ENCODE measurements around the gene MAP3K4. TPM values are rescaled to one million over a fixed set of nuclear protein-coding genes. Genes with fewer than 3 reads are reported as not detected.

The MAP3K4 gene
- total RNA-seq, 1 experiment from 2014 or later: 69.8 TPM

DNA sequence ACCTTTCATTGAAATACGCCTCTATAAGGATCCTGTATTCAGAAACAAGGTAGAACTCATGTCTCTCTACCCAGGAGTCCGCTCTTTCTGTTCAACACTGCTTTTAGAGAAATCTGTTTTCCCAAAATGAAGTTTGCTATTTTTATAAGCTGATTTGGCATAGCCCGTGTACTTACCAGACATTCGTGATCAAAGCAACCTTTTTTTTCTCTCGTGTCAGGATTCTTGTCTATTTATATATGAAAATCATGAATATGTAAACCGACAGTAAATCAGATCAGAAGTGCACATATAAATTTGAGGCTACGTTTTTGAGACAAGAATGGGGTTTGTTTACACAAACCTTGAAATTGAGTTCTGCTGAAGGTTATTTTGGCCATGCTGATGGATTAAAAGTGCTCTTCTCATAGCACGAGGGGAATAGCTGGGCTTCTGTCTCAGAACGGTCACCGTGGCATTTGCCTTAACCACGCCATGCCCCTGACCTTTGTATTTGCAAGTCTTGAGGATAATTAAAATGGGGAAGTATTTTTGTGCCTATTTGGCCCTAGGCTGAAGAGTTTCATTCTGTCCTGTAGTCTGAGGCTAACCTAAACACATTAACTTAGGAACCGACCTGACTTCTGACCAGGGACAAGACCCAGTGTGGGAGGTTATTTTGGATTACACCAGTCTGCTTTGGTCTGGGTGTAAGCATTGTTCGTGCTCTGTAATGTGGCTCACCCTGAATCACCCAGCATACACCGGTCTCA, 118.6 kb downstream of the MAP3K4 start (continued):
- TF ChIP-seq, protein P1, sequence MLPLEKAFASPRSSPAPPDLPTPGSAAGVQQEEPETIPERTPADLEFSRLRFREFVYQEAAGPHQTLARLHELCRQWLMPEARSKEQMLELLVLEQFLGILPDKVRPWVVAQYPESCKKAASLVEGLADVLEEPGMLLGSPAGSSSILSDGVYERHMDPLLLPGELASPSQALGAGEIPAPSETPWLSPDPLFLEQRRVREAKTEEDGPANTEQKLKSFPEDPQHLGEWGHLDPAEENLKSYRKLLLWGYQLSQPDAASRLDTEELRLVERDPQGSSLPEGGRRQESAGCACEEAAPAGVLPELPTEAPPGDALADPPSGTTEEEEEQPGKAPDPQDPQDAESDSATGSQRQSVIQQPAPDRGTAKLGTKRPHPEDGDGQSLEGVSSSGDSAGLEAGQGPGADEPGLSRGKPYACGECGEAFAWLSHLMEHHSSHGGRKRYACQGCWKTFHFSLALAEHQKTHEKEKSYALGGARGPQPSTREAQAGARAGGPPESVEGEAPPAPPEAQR (CRISPR knock-in tag; IDR thresholded peaks at IDR 0.05): no peak
- TF ChIP-seq, protein P2, sequence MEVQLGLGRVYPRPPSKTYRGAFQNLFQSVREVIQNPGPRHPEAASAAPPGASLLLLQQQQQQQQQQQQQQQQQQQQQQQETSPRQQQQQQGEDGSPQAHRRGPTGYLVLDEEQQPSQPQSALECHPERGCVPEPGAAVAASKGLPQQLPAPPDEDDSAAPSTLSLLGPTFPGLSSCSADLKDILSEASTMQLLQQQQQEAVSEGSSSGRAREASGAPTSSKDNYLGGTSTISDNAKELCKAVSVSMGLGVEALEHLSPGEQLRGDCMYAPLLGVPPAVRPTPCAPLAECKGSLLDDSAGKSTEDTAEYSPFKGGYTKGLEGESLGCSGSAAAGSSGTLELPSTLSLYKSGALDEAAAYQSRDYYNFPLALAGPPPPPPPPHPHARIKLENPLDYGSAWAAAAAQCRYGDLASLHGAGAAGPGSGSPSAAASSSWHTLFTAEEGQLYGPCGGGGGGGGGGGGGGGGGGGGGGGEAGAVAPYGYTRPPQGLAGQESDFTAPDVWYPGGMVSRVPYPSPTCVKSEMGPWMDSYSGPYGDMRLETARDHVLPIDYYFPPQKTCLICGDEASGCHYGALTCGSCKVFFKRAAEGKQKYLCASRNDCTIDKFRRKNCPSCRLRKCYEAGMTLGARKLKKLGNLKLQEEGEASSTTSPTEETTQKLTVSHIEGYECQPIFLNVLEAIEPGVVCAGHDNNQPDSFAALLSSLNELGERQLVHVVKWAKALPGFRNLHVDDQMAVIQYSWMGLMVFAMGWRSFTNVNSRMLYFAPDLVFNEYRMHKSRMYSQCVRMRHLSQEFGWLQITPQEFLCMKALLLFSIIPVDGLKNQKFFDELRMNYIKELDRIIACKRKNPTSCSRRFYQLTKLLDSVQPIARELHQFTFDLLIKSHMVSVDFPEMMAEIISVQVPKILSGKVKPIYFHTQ (CRISPR knock-in tag; IDR thresholded peaks at IDR 0.05): no peak

DNA sequence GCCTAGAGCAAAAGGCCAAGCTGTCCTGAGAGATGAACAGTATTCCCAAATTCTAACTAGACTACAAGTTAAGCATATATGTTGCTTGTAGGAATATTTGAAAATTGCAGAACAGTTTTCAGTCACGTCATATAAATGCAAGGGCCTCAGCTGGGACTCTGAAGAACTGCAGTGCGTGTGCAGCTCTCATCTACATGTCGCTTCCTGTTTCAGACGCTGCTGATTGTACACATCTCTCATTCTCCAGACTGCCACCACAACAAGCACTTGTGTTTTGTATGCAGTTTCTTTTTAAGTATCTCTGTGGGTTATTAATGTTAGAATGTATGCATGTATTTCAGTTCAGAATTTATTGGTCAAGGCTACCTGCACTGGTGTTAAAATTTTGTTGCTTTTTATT, 119.7 kb downstream of the MAP3K4 start:
- H3K27me3 Mint-ChIP-seq (ENCODE audit: low read depth): no peaks in the 10 kb centered on the region
- H3K9me3 Mint-ChIP-seq: no peaks in the 10 kb centered on the region
- H3K4me1 Mint-ChIP-seq: no peaks in the 10 kb centered on the region
- TF ChIP-seq, protein P2 (CRISPR knock-in tag; IDR thresholded peaks at IDR 0.05): no peak
- peaks cover 85% of the 10 kb centered on the region for H3K36me3 Mint-ChIP-seq
- H3K27ac Mint-ChIP-seq: no peak overlapping the region
- no peak for ATAC-seq
- ChIA-PET CTCF (no interaction called here), POLR2A (no interaction called here)
- no peak overlapping the region for H3K4me3 Mint-ChIP-seq
- DNase-seq (ENCODE audit: low spot score): no peak

DNA sequence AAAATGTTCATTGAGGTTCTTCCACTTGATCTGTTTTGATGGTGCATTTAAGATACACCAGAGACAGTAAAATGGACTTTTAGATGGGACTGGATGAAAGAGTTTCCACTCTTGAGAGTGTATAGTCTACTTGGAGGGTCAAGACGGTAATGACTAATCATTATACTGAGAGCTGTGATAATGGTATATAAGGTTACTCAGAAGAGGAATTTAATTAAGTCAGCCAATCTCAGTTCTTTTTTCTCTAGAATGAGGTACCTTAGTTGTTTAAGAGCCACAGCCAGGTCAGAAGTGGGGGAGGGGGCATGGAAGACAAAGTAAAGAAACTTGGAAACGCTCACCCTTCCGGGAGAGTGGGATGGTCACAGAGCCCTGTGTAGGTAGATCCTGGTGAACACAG, 123.9 kb downstream of the MAP3K4 start:
- DNase-seq (ENCODE audit: low spot score) (no peak), ATAC-seq (no peak)
- no peaks in the 10 kb centered on the region for H3K27me3 Mint-ChIP-seq (ENCODE audit: low read depth)
- ChIA-PET POLR2A (no interaction called here), CTCF (interaction anchor here (2.3 kb wide), 1 partner anchor 255 kb away, joined by 9 read pairs; no protein-coding TSS in a partner anchor)
- no peaks in the 10 kb centered on the region for H3K4me1 Mint-ChIP-seq
- no peak overlapping the region for H3K27ac Mint-ChIP-seq
- no peak overlapping the region for H3K4me3 Mint-ChIP-seq
- TF ChIP-seq, protein P3, sequence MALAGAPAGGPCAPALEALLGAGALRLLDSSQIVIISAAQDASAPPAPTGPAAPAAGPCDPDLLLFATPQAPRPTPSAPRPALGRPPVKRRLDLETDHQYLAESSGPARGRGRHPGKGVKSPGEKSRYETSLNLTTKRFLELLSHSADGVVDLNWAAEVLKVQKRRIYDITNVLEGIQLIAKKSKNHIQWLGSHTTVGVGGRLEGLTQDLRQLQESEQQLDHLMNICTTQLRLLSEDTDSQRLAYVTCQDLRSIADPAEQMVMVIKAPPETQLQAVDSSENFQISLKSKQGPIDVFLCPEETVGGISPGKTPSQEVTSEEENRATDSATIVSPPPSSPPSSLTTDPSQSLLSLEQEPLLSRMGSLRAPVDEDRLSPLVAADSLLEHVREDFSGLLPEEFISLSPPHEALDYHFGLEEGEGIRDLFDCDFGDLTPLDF (CRISPR knock-in tag; IDR thresholded peaks at IDR 0.05): no peak
- no peak for TF ChIP-seq GABPB1 (CRISPR knock-in tag; IDR thresholded peaks at IDR 0.05)
- no peak for TF ChIP-seq SP1 (CRISPR knock-in tag; conservative IDR thresholded peaks at IDR 0.05)
- no peak for TF ChIP-seq NR1H2 (CRISPR knock-in tag; IDR thresholded peaks at IDR 0.05)
- TF ChIP-seq, protein P4, sequence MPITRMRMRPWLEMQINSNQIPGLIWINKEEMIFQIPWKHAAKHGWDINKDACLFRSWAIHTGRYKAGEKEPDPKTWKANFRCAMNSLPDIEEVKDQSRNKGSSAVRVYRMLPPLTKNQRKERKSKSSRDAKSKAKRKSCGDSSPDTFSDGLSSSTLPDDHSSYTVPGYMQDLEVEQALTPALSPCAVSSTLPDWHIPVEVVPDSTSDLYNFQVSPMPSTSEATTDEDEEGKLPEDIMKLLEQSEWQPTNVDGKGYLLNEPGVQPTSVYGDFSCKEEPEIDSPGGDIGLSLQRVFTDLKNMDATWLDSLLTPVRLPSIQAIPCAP (CRISPR knock-in tag; IDR thresholded peaks at IDR 0.05): no peak
- TF ChIP-seq, protein P5, sequence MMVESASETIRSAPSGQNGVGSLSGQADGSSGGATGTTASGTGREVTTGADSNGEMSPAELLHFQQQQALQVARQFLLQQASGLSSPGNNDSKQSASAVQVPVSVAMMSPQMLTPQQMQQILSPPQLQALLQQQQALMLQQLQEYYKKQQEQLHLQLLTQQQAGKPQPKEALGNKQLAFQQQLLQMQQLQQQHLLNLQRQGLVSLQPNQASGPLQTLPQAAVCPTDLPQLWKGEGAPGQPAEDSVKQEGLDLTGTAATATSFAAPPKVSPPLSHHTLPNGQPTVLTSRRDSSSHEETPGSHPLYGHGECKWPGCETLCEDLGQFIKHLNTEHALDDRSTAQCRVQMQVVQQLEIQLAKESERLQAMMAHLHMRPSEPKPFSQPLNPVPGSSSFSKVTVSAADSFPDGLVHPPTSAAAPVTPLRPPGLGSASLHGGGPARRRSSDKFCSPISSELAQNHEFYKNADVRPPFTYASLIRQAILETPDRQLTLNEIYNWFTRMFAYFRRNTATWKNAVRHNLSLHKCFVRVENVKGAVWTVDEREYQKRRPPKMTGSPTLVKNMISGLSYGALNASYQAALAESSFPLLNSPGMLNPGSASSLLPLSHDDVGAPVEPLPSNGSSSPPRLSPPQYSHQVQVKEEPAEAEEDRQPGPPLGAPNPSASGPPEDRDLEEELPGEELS (CRISPR knock-in tag; IDR thresholded peaks at IDR 0.05): no peak
- TF ChIP-seq JUN (CRISPR knock-in tag; IDR thresholded peaks at IDR 0.05): no peak
- no peak for TF ChIP-seq ATF1 (CRISPR knock-in tag; IDR thresholded peaks at IDR 0.05)
- peaks cover 12% of the 10 kb centered on the region for H3K9me3 Mint-ChIP-seq
- peaks cover 84% of the 10 kb centered on the region for H3K36me3 Mint-ChIP-seq

Measured in WTC11 (cell line).